Measurements from ENCODE around the gene SERPINE3.

- TF ChIP-seq CTCF (conservative IDR thresholded peaks at IDR 0.05 in 1 of 2, IDR thresholded peaks at IDR 0.05 in 1 of 2; ENCODE audit: extremely low read depth in 1 of 2, insufficient read depth in 1 of 2, low read depth in 1 of 2, low read length in 2 of 2) (no peak), EZH2 (IDR thresholded peaks at IDR 0.05; ENCODE audit: borderline replicate concordance, low read length) (no peak)
Observed at GRCh38 chr13:51326777-51327176, 12.7 kb upstream of the SERPINE3 start.

All from mammary epithelial cell (primary cell).